IPS DF 6.9 (cell line): ENCODE data around the gene ZNF581.

Source experiments
- DNase-seq: peaks from one replicate; pipeline ENCODE4 v3.0.0-alpha.2; 2013; ENCODE audit warnings: low read depth, low spot score
- H3K27ac ChIP-seq: one replicate; pipeline ENCODE4 v1.5.1; 2013; ENCODE audit warnings: low read length, control low read depth
- H3K27me3 ChIP-seq: 2 replicates; pipeline ENCODE4 v1.6.1; 2013; ENCODE audit warnings: mild to moderate bottlenecking, low read length; ENCODE audit not compliant: control insufficient read depth, insufficient read depth
- H3K36me3 ChIP-seq: 2 replicates; pipeline ENCODE4 v1.6.1; 2013; ENCODE audit warnings: low read length; ENCODE audit not compliant: control insufficient read depth, insufficient read depth
- H3K4me1 ChIP-seq: 2 replicates; pipeline ENCODE4 v1.6.1; 2013; ENCODE audit warnings: low read length; ENCODE audit not compliant: control insufficient read depth, insufficient read depth
- H3K4me3 ChIP-seq: 2 replicates; pipeline ENCODE4 v1.5.1; 2013; ENCODE audit warnings: mild to moderate bottlenecking, low read length
- H3K9me3 ChIP-seq: 2 replicates; pipeline ENCODE4 v1.6.1; 2013; ENCODE audit warnings: low read length, inconsistent platforms; ENCODE audit not compliant: control insufficient read depth, insufficient read depth
- WGBS: extraction: QIAGEN DNeasy Blood & Tissue Kit; methylation state at CpG from one replicate; pipeline ENCODE4 v1.1.7; 2013; ENCODE audit warnings: mixed read lengths, missing lambda C conversion rate; ENCODE audit not compliant: insufficient read length, insufficient coverage; 5-methylcytosine and 5-hydroxymethylcytosine counted together

ZNF581 gene

DNA sequence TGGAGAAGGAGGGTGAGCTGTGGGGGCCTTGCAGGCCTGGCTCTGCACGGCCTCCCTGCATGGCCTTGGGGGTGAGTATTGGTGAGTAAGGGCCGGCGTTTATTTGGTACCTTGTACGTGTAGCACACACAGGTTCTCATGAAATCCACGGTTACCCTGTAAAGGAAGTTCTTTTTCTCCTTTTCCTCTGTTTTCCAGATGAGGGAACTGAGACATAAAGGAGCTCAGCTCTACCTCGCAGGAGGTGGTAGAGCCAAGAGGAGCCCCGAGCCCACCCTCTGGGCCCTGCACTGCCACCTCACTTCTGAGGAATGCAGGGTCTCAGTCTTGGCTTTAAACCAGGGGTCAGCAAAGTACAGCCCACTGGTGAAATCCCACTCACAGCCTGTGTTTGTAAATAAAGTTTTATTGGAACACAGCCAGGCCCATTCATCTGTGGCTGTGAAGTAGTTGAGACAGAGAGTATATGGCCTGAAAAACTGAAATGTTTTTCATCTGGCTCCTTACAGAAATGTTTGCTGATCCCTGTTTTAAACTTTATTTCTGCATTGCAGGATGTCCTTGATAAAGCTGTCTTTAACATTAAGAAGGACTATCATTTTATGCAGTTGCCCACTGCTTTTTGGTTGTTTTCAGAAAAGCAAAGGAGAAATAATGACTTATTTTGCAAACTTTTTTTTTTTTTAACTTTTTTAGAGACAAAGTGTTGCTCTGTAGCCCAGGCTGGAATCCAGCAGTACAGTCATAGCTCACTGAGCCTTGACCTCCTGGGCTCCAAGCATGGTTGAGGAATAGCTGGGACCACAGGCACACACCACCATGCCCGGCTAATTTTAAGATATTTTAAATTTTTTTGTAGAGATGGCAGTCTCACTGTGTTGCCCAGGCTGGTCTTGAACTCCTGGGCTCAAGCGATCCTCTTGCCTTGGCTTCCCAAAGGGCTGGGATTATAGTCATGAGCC is 38.0 kb downstream of the ZNF581 start:
- no peak overlapping the region for H3K4me3 ChIP-seq
- WGBS = no CpG with 5 or more reads among the region's 9 CpGs
- no peak for DNase-seq
- no peaks in the 10 kb centered on the region for H3K27me3 ChIP-seq
- no peak overlapping the region for H3K27ac ChIP-seq
- no peaks in the 10 kb centered on the region for H3K9me3 ChIP-seq
- H3K4me1 ChIP-seq = no peaks in the 10 kb centered on the region; the same call in 1 of the 2 replicates
- H3K36me3 ChIP-seq = peaks cover 24% of the 10 kb centered on the region; the same call in 1 of the 2 replicates

DNA sequence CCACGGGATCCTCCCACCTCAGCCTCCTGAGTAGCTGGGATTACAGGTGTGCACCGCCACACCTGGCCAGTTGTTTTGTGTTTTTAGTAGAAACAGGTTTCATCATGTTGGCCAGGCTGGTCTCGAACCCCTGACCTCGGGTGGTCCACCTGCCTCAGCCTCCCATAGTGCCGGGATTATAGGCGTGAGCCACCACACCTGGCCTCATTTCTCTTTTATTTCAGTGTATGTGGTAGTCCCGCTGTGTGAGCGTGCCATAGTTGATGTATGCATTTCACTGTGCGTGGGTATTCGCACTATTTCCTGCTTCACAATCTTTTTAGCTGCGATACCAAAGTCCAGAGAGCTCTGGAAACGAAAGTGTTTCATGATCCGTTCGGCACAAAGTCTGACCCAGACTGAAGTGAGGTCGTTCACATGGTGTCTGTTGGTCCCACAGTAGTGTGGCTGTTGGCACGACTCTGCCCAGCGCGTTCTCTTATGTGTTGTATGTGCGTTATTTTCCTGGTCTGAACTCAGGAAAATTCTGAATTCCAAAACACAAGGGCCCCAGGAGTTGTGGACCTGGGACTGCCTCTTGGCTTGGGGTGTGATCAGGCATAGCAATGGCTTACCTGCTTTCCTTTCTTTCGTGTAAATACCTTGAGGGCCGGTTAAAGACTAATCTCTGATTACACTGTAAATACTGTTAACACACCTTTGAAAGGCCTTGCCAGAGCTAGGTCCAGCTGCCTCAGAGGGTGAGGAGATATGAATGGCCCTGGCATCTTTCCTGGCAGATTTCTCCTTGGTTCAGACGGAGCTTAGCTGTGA is 40.2 kb downstream of the ZNF581 start:
- H3K4me3 ChIP-seq = no peak overlapping the region
- no peaks in the 10 kb centered on the region for H3K27me3 ChIP-seq
- no peaks in the 10 kb centered on the region for H3K9me3 ChIP-seq
- peaks cover 22% of the 10 kb centered on the region; the same call in 1 of the 2 replicates for H3K36me3 ChIP-seq
- H3K27ac ChIP-seq = no peak overlapping the region
- DNase-seq = no peak
- H3K4me1 ChIP-seq = no peaks in the 10 kb centered on the region; the same call in 1 of the 2 replicates
- WGBS = no CpG with 5 or more reads among the region's 22 CpGs

DNA sequence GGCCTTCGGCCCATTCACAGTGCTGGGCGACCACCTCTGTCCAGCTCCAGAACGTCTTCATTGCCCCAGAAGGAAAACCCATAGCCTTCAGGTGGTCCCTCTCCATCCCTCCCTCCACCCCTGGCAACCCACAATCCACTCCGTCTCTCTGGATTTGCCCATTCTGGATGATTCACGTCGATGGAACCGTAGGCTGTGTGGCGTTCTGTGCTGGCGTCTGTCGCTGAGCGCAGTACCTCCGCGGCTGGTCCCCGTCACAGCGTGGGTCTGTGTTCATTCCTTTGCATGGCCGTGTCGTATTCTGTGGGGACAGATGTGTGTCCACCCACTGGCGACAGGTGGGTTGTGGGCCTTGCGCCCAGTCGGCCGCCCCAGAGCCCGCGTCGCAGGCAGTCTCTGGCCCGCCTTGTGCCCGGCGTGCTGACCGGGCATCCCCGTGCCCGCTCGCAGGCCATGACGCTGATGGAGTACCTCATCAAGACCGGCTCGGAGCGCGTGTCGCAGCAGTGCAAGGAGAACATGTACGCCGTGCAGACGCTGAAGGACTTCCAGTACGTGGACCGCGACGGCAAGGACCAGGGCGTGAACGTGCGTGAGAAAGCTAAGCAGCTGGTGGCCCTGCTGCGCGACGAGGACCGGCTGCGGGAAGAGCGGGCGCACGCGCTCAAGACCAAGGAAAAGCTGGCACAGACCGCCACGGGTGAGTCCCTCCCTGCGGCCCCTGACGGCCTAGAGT is 41.7 kb downstream of the ZNF581 start:
- H3K36me3 ChIP-seq = peaks cover 33% of the 10 kb centered on the region
- no peak overlapping the region for H3K4me3 ChIP-seq
- H3K27me3 ChIP-seq = no peaks in the 10 kb centered on the region
- H3K4me1 ChIP-seq = no peaks in the 10 kb centered on the region; the same call in 1 of the 2 replicates
- WGBS = no CpG with 5 or more reads among the region's 60 CpGs
- no peak overlapping the region for H3K27ac ChIP-seq
- no peak for DNase-seq
- no peaks in the 10 kb centered on the region for H3K9me3 ChIP-seq

DNA sequence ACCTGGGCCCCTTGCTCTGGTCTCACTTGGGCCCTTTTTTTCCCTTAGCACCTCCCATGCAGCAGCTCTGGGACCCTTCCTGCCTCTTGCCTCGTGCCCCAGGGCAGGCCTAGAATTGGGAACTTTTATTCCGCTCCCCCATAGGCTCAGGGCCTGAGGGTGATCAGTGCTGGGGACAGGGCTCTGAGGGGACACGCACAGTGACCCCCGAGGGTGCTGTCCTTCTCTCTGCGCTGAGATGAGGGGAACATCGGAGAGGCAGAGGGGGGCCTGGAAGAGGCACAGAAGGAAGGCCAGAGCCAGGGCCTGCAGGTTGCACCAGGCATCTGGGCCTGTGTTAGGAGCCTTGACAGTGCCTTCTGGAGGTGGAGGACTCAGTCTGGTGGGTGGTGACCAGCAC is 42.3 kb downstream of the ZNF581 start:
- Histone ChIP-seq H3K4me1 (no peaks in the 10 kb centered on the region), H3K36me3 (peaks cover 32% of the 10 kb centered on the region), H3K9me3 (no peaks in the 10 kb centered on the region), H3K4me3 (no peak overlapping the region), H3K27me3 (no peaks in the 10 kb centered on the region), H3K27ac (no peak overlapping the region)
- WGBS = no CpG with 5 or more reads among the region's 6 CpGs
- DNase-seq = no peak

DNA sequence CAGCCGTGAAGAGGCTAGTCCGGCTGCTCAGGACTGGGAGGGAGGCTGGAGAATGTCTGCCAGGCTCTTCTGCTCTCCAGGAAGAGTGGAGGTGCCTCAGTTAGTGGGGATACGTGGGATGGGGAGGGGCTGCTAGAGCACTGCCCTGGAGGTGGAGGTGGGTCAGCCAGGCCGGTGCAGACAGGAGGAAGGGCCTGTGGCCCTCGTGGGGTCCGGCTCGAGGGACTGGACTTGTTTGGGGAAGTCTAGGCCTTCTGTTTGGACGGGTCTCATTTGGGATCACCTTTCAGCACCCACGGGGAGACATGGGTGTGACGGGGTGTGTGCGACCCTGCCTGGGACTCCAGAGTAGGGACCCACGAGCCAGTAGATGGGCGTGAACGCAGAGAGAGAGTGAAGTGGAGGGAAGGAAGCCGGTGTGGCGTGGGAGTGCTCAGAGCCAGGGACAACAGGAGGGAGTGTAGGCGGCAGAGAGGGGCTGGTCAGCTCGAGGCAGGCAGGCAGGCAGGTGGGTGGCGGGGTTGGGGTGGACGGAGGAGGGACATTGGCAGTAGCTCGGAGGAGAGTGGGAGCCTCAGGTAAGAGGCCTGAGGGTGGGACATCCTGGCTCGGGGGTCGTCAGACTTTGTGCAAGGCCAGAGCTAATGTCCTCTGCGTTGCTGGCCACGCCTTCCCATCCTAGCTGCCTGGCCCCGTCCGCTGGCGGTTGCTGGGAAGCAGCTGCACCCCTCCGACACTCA is 43.0 kb downstream of the ZNF581 start:
- WGBS = no CpG with 5 or more reads among the region's 29 CpGs
- DNase-seq = no peak
- H3K36me3 ChIP-seq = peaks cover 30% of the 10 kb centered on the region
- no peaks in the 10 kb centered on the region for H3K9me3 ChIP-seq
- no peaks in the 10 kb centered on the region for H3K27me3 ChIP-seq
- no peaks in the 10 kb centered on the region for H3K4me1 ChIP-seq
- H3K27ac ChIP-seq = no peak overlapping the region
- no peak overlapping the region for H3K4me3 ChIP-seq

DNA sequence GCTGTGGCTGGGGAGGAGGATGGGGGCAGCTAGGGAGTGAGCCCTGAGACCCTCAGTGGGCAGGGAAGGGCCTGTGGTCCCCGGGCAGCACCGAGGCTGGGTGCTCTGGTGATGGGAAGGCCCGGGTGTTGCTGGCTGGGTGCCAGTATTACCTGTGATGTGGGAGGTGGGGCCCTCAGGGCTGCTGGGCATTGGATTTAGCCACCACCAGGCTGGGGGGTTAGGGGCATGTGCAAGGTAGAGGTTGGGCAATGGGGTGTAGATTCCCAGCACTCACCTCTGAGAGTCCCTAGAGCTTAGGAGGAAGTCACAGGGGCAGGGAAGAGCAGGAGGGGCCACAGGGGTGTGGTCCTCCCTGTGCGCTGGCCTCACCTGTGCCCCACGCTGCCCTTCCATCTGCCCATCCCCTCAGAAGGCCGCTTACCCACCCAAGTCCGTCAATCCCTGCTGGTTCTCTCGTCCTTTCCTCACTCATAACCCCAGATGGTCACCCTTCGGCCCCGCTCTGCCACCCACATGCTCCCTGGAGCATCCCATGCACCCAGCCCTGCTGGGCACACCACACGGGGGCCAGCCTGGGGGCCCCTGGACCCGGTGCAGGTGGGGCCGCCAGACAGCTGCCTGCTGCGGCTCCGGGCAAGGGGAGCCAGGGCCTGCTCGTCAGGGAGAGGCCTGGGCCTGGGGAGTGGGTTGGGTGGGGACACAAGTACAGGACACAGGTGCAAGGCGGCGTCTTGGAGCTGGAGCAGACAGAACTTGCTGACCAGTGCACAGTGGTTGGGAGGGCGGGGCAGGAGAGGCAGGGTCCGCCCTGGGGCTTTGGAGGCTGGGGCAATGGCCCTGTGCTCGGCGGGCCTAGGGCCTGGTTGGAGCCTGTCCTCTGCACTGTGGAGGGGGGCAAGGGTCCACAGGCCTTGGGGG is 44.1 kb downstream of the ZNF581 start:
- Histone ChIP-seq H3K9me3 (no peaks in the 10 kb centered on the region), H3K4me3 (no peak overlapping the region), H3K27ac (no peak overlapping the region), H3K27me3 (no peaks in the 10 kb centered on the region), H3K36me3 (peaks cover 34% of the 10 kb centered on the region), H3K4me1 (no peaks in the 10 kb centered on the region)
- no CpG with 5 or more reads among the region's 22 CpGs for WGBS
- no peak for DNase-seq

DNA sequence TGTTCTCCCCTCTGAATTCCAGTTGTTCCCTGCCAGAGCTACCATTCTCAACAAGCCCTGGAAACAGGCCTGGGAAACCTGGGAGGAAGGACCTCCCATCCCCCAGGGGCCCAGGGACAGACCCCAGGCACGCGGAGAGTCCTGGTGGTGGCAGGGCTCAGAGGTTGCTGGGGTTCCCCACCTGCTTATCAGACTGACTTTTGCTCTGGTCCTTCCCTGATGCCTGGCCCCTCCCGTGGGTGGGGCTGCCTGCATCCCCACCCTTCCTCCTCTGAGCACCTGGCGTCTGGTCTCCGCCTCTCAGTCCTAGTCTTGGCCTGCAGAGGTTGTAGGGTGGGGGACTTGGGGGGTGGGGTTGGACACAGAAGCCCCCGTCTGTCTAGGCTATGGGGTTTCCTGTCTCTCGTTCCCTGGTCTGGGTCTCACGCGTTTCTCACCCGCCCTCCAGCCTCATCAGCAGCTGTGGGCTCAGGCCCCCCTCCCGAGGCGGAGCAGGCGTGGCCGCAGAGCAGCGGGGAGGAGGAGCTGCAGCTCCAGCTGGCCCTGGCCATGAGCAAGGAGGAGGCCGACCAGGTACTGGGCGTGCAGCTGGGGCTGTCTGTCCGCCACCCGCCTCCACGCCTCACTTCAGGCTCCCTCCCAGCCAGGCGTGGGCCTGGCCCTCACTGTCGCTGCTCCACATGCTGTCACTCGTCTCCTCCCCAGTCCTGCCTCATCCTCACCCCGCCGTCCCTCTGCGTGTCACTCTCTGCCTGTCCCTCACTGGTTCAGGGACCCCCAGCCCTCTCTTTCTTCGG is 45.2 kb downstream of the ZNF581 start:
- no peak for DNase-seq
- Histone ChIP-seq H3K36me3 (peaks cover 42% of the 10 kb centered on the region), H3K4me1 (no peaks in the 10 kb centered on the region), H3K27ac (no peak overlapping the region), H3K9me3 (no peaks in the 10 kb centered on the region), H3K27me3 (no peaks in the 10 kb centered on the region), H3K4me3 (no peak overlapping the region)
- WGBS = no CpG with 5 or more reads among the region's 27 CpGs

DNA sequence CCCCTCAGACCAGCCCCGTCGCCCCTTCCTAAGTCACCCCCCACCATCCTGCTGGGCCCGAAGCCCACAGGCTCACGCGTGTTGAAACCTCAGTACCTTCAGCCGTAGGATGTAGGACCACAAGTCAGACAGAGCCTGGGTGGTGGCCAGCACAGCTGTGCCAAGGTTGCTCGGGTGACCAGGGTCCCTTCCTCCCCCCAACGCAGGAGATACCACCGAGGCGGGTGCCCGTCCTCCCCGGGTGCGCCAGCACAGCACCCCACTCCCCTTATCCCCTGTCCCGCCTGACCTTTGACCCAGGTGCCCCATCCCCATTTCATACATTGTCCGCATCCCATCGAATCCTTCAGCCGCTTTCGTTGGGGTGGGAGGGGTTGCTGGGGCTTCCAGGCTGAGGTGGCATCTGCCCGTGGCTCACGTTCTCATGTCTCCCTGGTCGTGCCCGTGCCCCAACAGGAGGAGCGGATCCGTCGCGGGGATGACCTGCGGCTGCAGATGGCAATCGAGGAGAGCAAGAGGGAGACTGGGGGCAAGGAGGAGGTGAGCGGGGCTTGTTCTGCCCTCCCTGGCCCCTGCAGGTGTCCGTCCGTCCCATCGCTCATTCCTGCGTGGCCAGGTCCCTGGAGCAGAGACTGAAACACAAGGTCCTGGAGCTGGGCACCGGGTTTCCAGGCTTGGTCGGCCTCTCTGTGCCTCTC is 46.1 kb downstream of the ZNF581 start:
- no CpG with 5 or more reads among the region's 35 CpGs for WGBS
- no peaks in the 10 kb centered on the region for H3K9me3 ChIP-seq
- no peak overlapping the region for H3K4me3 ChIP-seq
- H3K36me3 ChIP-seq = peaks cover 46% of the 10 kb centered on the region
- H3K27ac ChIP-seq = no peak overlapping the region
- no peaks in the 10 kb centered on the region for H3K4me1 ChIP-seq
- no peak for DNase-seq
- H3K27me3 ChIP-seq = no peaks in the 10 kb centered on the region
